NCI-H2107 (cell line): ENCODE results near the gene GRIA1.

Experiments
- DNase-seq: peaks from one replicate; lab custom pipeline; 2025; lab: John Stamatoyannopoulos, UW

GRIA1 gene

GRCh38 chr5:153782589-153783361, 292.3 kb downstream of the GRIA1 start:
- no peak for DNase-seq

- DNase-seq: no peak
Measured at GRCh38 chr5:153783362-153783658, 292.8 kb downstream of the GRIA1 start.

- no peak for DNase-seq
Measured at GRCh38 chr5:153784277-153784676, 293.8 kb downstream of the GRIA1 start.

- DNase-seq: no peak
Measured at GRCh38 chr5:153791339-153791738, 300.9 kb downstream of the GRIA1 start.

- no peak for DNase-seq
Measured at GRCh38 chr5:153792305-153792704, 301.8 kb downstream of the GRIA1 start.

- DNase-seq: no peak
Measured at GRCh38 chr5:153793699-153794098, 303.2 kb downstream of the GRIA1 start.

- DNase-seq: no peak
Measured at GRCh38 chr5:153794327-153794726, 303.9 kb downstream of the GRIA1 start.

GRCh38 chr5:153796527-153796926, 306.1 kb downstream of the GRIA1 start:
- no peak for DNase-seq

GRCh38 chr5:153797484-153797883, 307.0 kb downstream of the GRIA1 start:
- DNase-seq: no peak

GRCh38 chr5:153798830-153799229, 308.4 kb downstream of the GRIA1 start:
- no peak for DNase-seq

GRCh38 chr5:153799466-153799865, 309.0 kb downstream of the GRIA1 start:
- no peak for DNase-seq

GRCh38 chr5:153802050-153802821, 311.8 kb downstream of the GRIA1 start:
- no peak for DNase-seq

GRCh38 chr5:153807801-153808200, 317.3 kb downstream of the GRIA1 start:
- DNase-seq: no peak

- DNase-seq: no peak
Measured at GRCh38 chr5:153809166-153809565, 318.7 kb downstream of the GRIA1 start.

- no peak for DNase-seq
Measured at GRCh38 chr5:153813901-153814300, 323.4 kb downstream of the GRIA1 start.

- no peak for DNase-seq
Measured at GRCh38 chr5:153816870-153817269, 326.4 kb downstream of the GRIA1 start.

- no peak for DNase-seq
Measured at GRCh38 chr5:153818626-153819025, 328.2 kb downstream of the GRIA1 start.

- no peak for DNase-seq
Measured at GRCh38 chr5:153823036-153823435, 332.6 kb downstream of the GRIA1 start.

GRCh38 chr5:153824909-153825308, 334.4 kb downstream of the GRIA1 start:
- no peak for DNase-seq

GRCh38 chr5:153827397-153827796, 336.9 kb downstream of the GRIA1 start:
- no peak for DNase-seq

GRCh38 chr5:153829510-153830065, 339.1 kb downstream of the GRIA1 start:
- no peak for DNase-seq

- no peak for DNase-seq
Measured at GRCh38 chr5:153831973-153832372, 341.5 kb downstream of the GRIA1 start.

GRCh38 chr5:153835891-153836515, 345.5 kb downstream of the GRIA1 start:
- DNase-seq: no peak
